H9 (cell line): ENCODE results near the gene CNGA2. TPM values are rescaled to one million over a fixed set of nuclear protein-coding genes. Genes with fewer than 3 reads are reported as not detected.

Experiments used
- DNase-seq: peaks from one replicate; pipeline ENCODE4 v3.0.0-alpha.2; 2017
- H2AFZ ChIP-seq: one replicate; pipeline ENCODE4 v1.6.1; 2013; ENCODE audit warnings: mild to moderate bottlenecking, low read length, control low read depth, moderate library complexity
- H2AK5ac ChIP-seq: 2 replicates; pipeline ENCODE4 v1.6.1; 2013; ENCODE audit warnings: low read length, control low read depth, mixed read lengths; ENCODE audit not compliant: insufficient read length
- H2BK120ac ChIP-seq: one replicate; pipeline ENCODE4 v1.6.1; 2013; ENCODE audit warnings: low read depth, mild to moderate bottlenecking, low read length, control low read depth, inconsistent platforms; ENCODE audit not compliant: poor library complexity, severe bottlenecking
- H2BK12ac ChIP-seq: 2 replicates; pipeline ENCODE4 v1.6.1; 2013; ENCODE audit warnings: low read length, control low read depth, mixed read lengths, low read depth; ENCODE audit not compliant: insufficient read length
- H2BK15ac ChIP-seq: 2 replicates; pipeline ENCODE4 v1.6.1; 2013; ENCODE audit warnings: low read depth, low read length, control low read depth
- H2BK20ac ChIP-seq: one replicate; pipeline ENCODE4 v1.6.1; 2013; ENCODE audit warnings: low read depth, mild to moderate bottlenecking, low read length, control low read depth, inconsistent platforms; ENCODE audit not compliant: poor library complexity, severe bottlenecking
- H2BK5ac ChIP-seq: 2 replicates; pipeline ENCODE4 v1.6.1; 2013; ENCODE audit warnings: low read length, control low read depth, mixed read lengths; ENCODE audit not compliant: insufficient read length
- H3K14ac ChIP-seq: 2 replicates; pipeline ENCODE4 v1.6.1; 2013; ENCODE audit warnings: low read length, control low read depth; ENCODE audit not compliant: insufficient read depth
- H3K18ac ChIP-seq: 2 replicates; pipeline ENCODE4 v1.6.1; 2013; ENCODE audit warnings: low read depth, mild to moderate bottlenecking, mixed read lengths, low read length, control low read depth; ENCODE audit not compliant: insufficient read length
- H3K23ac ChIP-seq: 2 replicates; pipeline ENCODE4 v1.6.1; 2013; ENCODE audit warnings: low read length, control low read depth, mixed read lengths, low read depth; ENCODE audit not compliant: insufficient read length
- H3K23me2 ChIP-seq: 2 replicates; pipeline ENCODE4 v1.6.1; 2013; ENCODE audit warnings: low read depth, mild to moderate bottlenecking, mixed read lengths, low read length, control low read depth; ENCODE audit not compliant: insufficient read length, poor library complexity, severe bottlenecking
- H3K27ac ChIP-seq: 2 replicates; pipeline ENCODE4 v1.5.1; 2013; ENCODE audit warnings: low read length, control low read depth, mixed read lengths, low read depth; ENCODE audit not compliant: insufficient read length
- H3K27me3 ChIP-seq: 2 replicates; pipeline ENCODE4 v1.6.1; 2013; ENCODE audit warnings: low read length, control low read depth, inconsistent platforms; ENCODE audit not compliant: insufficient read depth
- H3K4ac ChIP-seq: 2 replicates; pipeline ENCODE4 v1.6.1; 2013; ENCODE audit warnings: low read depth, mild to moderate bottlenecking, control low read depth, inconsistent platforms, low read length, moderate library complexity
- H3K4me1 ChIP-seq: 2 replicates; pipeline ENCODE4 v1.6.1; 2013; ENCODE audit warnings: low read length, control low read depth, inconsistent platforms; ENCODE audit not compliant: insufficient read depth
- H3K4me2 ChIP-seq: 2 replicates; pipeline ENCODE4 v1.6.1; 2013; ENCODE audit warnings: low read length, control low read depth, mixed read lengths; ENCODE audit not compliant: insufficient read length, insufficient read depth
- H3K56ac ChIP-seq: 2 replicates; pipeline ENCODE4 v1.6.1; 2013; ENCODE audit warnings: low read depth, mild to moderate bottlenecking, mixed read lengths, low read length, control low read depth; ENCODE audit not compliant: insufficient read length
- H3K79me1 ChIP-seq: 2 replicates; pipeline ENCODE4 v1.6.1; 2013; ENCODE audit warnings: low read depth, mild to moderate bottlenecking, moderate library complexity, low read length, control low read depth, inconsistent platforms; ENCODE audit not compliant: insufficient read depth, poor library complexity, severe bottlenecking
- H3K79me2 ChIP-seq: 2 replicates; pipeline ENCODE4 v1.6.1; 2013; ENCODE audit warnings: low read length, control low read depth, inconsistent platforms; ENCODE audit not compliant: insufficient read depth
- H3K9ac ChIP-seq: 2 replicates; pipeline ENCODE4 v1.6.1; 2013; ENCODE audit warnings: low read length, control low read depth, mixed read lengths; ENCODE audit not compliant: insufficient read length; ENCODE audit errors: extremely low read depth
- H3K9me3 ChIP-seq: one replicate; pipeline ENCODE4 v1.6.1; 2013; ENCODE audit warnings: low read depth, low read length, inconsistent platforms; ENCODE audit not compliant: control insufficient read depth
- H3T11ph ChIP-seq: one replicate; pipeline ENCODE4 v1.6.1; 2013; ENCODE audit warnings: mild to moderate bottlenecking, low read length, control low read depth, inconsistent platforms
- H4K20me1 ChIP-seq: one replicate; pipeline ENCODE4 v1.6.1; 2013; ENCODE audit not compliant: control insufficient read depth, insufficient read length, insufficient read depth
- H4K5ac ChIP-seq: 2 replicates; pipeline ENCODE4 v1.6.1; 2013; ENCODE audit warnings: low read depth, mild to moderate bottlenecking, mixed read lengths, low read length, control low read depth; ENCODE audit not compliant: insufficient read length
- H4K8ac ChIP-seq: replicated peaks from 2 replicates; pipeline ENCODE4 v1.6.1; 2013; ENCODE audit warnings: low read length, control low read depth, mixed read lengths, low read depth; ENCODE audit not compliant: insufficient read length
- H4K91ac ChIP-seq: 2 replicates; pipeline ENCODE4 v1.6.1; 2013; ENCODE audit warnings: low read depth, mild to moderate bottlenecking, moderate library complexity, mixed read lengths, low read length, control low read depth; ENCODE audit not compliant: insufficient read length
- H3K27ac Mint-ChIP-seq, 3 experiments: 2 replicates in 2 of 3; 3 replicates in 1 of 3; pipeline ENCODE4 v1.8.0; 2020 to 2021; ENCODE audit warnings: mixed read lengths in 3 of 3, mild to moderate bottlenecking in 1 of 3, moderate library complexity in 1 of 3
- H3K27me3 Mint-ChIP-seq: 2 replicates; pipeline ENCODE4 v1.8.0; 2021; ENCODE audit warnings: low read depth, mild to moderate bottlenecking, moderate library complexity, mixed read lengths
- H3K36me3 Mint-ChIP-seq, 3 experiments: 2 replicates in 2 of 3; 3 replicates in 1 of 3; pipeline ENCODE4 v1.8.0; 2020 to 2021; ENCODE audit warnings: low read depth in 3 of 3, mixed read lengths in 3 of 3; ENCODE audit not compliant: insufficient read depth in 1 of 3
- H3K4me1 Mint-ChIP-seq, 2 experiments: 2 replicates each; pipeline ENCODE4 v1.8.0; 2020; ENCODE audit warnings: mixed read lengths in 2 of 2
- H3K4me3 Mint-ChIP-seq, 2 experiments: 2 replicates in 1 of 2; 3 replicates in 1 of 2; pipeline ENCODE4 v1.8.0; 2020 to 2021; ENCODE audit warnings: mild to moderate bottlenecking in 2 of 2, mixed read lengths in 2 of 2, moderate library complexity in 1 of 2
- H3K9me3 Mint-ChIP-seq, 2 experiments: 2 replicates in 1 of 2; 3 replicates in 1 of 2; pipeline ENCODE4 v1.8.0; 2020; ENCODE audit warnings: mild to moderate bottlenecking in 2 of 2, mixed read lengths in 2 of 2, moderate library complexity in 1 of 2
- WGBS: extraction: QIAGEN DNeasy Blood & Tissue Kit; methylation state at CpG from one replicate; pipeline ENCODE4 v1.1.7; 2013; ENCODE audit warnings: missing lambda C conversion rate, low lambda C conversion rate, mixed read lengths; ENCODE audit not compliant: insufficient read length; ENCODE audit errors: extremely low coverage; 5-methylcytosine and 5-hydroxymethylcytosine counted together
- total RNA-seq: library from RNA; stranded (reverse); gene quantifications from 2 replicates; pipeline ENCODE4 v1.2.1, GENCODE V29; 2021
- TF ChIP-seq, protein P1 (sequence below): fragments of 200-600 bp; sonication (generic); conservative IDR thresholded peaks from 3 replicates; pipeline ENCODE4 v1.8.0; 2021; ENCODE audit warnings: antibody characterized with exemption, mild to moderate bottlenecking

The CNGA2 gene
- total RNA-seq, 1 experiment from 2014 or later: not detected

DNA sequence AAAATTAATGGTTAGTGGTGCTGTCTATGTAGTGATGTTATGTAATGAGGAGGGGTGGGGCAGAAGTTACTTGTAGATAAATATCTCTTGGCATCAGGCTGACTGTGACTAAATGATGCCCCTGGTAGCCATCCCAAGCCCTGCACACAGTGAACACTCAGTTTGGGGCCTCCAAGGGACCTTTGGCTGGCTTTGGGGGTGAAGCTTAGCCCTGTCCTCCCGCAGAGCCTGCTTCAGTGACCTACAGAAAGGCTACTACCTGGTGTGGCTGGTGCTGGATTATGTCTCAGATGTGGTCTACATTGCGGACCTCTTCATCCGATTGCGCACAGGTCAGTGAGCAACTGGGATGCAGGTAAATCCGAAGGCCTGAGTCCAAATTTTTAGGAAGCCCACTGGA, 7.8 kb downstream of the CNGA2 start:
- no peaks in the 10 kb centered on the region for H4K20me1 ChIP-seq
- no peaks in the 10 kb centered on the region for H3K23me2 ChIP-seq
- no peak overlapping the region for H4K91ac ChIP-seq
- no peak overlapping the region for H3K9ac ChIP-seq
- no peak overlapping the region for H3K4me2 ChIP-seq
- H3K36me3 Mint-ChIP-seq: peaks cover 6 to 9% (median 7%) of the 10 kb centered on the region in 3 experiments; a peak in 5 of 7 replicates
- peaks cover 3% of the 10 kb centered on the region for H3K27me3 Mint-ChIP-seq
- H3K79me1 ChIP-seq: no peaks in the 10 kb centered on the region
- no CpG with 5 or more reads among the region's 5 CpGs for WGBS
- no peak overlapping the region for H2BK120ac ChIP-seq
- no peak overlapping the region for H3K56ac ChIP-seq
- H4K5ac ChIP-seq: no peak overlapping the region
- H2BK12ac ChIP-seq: no peak overlapping the region
- H3K4ac ChIP-seq: no peak overlapping the region
- no peak overlapping the region for H3K23ac ChIP-seq
- H3K14ac ChIP-seq: no peak overlapping the region
- H4K8ac ChIP-seq: no peak overlapping the region
- no peak overlapping the region for H2BK5ac ChIP-seq
- no peak overlapping the region for H2BK15ac ChIP-seq
- no peak for DNase-seq
- no peaks in the 10 kb centered on the region; the same call in 1 of the 2 replicates for H3K27me3 ChIP-seq
- no peaks in the 10 kb centered on the region for H3K4me1 ChIP-seq
- H3K79me2 ChIP-seq: no peaks in the 10 kb centered on the region
- H3K27ac Mint-ChIP-seq: no peak overlapping the region; a peak in 1 of 7 replicates
- no peak overlapping the region for H3K27ac ChIP-seq
- peaks cover 79% of the 10 kb centered on the region for H3K9me3 ChIP-seq
- no peaks in the 10 kb centered on the region for H3K4me1 Mint-ChIP-seq
- H3K4me3 Mint-ChIP-seq: no peak overlapping the region
- H2AFZ ChIP-seq: no peak overlapping the region
- H2BK20ac ChIP-seq: no peak overlapping the region
- H3T11ph ChIP-seq: no peak overlapping the region
- no peak overlapping the region for H3K18ac ChIP-seq
- H2AK5ac ChIP-seq: no peak overlapping the region
- peaks cover 78 to 85% of the 10 kb centered on the region in 2 experiments for H3K9me3 Mint-ChIP-seq
- TF ChIP-seq, protein P1, sequence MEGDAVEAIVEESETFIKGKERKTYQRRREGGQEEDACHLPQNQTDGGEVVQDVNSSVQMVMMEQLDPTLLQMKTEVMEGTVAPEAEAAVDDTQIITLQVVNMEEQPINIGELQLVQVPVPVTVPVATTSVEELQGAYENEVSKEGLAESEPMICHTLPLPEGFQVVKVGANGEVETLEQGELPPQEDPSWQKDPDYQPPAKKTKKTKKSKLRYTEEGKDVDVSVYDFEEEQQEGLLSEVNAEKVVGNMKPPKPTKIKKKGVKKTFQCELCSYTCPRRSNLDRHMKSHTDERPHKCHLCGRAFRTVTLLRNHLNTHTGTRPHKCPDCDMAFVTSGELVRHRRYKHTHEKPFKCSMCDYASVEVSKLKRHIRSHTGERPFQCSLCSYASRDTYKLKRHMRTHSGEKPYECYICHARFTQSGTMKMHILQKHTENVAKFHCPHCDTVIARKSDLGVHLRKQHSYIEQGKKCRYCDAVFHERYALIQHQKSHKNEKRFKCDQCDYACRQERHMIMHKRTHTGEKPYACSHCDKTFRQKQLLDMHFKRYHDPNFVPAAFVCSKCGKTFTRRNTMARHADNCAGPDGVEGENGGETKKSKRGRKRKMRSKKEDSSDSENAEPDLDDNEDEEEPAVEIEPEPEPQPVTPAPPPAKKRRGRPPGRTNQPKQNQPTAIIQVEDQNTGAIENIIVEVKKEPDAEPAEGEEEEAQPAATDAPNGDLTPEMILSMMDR: no peak
